ENCODE measurements around the gene LTV1.

LTV1 gene

DNA sequence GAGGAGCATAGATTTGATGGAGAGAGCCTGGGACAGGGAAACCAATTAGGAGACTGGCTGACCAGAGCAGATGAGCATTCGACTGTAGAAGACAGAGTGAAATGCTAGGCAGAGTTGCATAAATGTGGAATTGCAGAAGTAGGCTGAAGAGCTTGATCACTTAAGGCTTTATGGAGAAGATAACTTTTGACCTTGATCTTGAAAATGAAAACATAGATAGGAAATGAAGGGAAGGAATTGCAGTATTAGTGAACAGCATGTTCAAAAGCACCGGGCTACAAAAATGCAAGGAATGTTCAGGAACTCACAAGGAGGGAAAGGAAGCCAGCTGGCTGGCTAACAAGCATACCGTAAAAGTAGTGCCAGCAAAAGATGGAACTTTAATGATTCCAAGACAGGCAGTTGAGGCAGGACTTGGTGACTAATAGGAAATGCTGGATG, 20.5 kb upstream of the LTV1 start:
- no peak for DNase-seq (ENCODE audit: low spot score)
- no peak for TF ChIP-seq CTCF (IDR thresholded peaks at IDR 0.05; ENCODE audit: borderline replicate concordance, control extremely low read depth, extremely low read depth, insufficient read depth, missing control alignments)
- in situ Hi-C loops (cut with MboI; ENCODE audit: low sequenced_read_pairs, unreplicated experiment): no loop called here

GRCh38 chr6:143823548-143823947, 19.6 kb upstream of the LTV1 start:
- DNase-seq (ENCODE audit: low spot score): no peak
- TF ChIP-seq CTCF (IDR thresholded peaks at IDR 0.05; ENCODE audit: borderline replicate concordance, control extremely low read depth, extremely low read depth, insufficient read depth, missing control alignments): no peak

DNA sequence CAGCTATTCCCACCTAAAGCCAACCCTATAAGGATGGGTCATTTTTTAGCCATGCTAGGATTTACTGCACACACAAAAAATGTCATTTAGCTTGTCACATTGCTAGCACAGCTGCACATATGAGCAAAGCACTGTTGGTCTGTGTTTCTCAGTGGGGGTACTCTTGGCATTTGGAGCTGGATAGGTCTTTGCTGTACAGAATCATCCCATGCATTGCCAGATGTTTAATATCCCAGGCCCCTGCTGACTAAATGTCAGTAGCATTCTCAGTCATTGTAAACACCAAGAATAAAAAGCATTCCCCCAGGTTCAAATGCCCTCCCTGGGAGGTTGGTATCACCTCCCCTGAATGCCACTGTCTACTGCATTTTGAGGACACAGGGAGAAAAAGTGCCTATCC, 14.6 kb upstream of the LTV1 start:
- DNase-seq (ENCODE audit: low spot score): no peak
- in situ Hi-C loops (cut with MboI; ENCODE audit: low sequenced_read_pairs, unreplicated experiment): no loop called here
- TF ChIP-seq CTCF (IDR thresholded peaks at IDR 0.05; ENCODE audit: borderline replicate concordance, control extremely low read depth, extremely low read depth, insufficient read depth, missing control alignments): no peak

More at GRCh38 chr6:143823548-143823947, 19.6 kb upstream of the LTV1 start:
- in situ Hi-C loops (cut with MboI; ENCODE audit: low sequenced_read_pairs, unreplicated experiment): no loop called here

GRCh38 chr6:143836150-143836549, 7.0 kb upstream of the LTV1 start:
- in situ Hi-C loops (cut with MboI; ENCODE audit: low sequenced_read_pairs, unreplicated experiment): no loop called here
- TF ChIP-seq CTCF (IDR thresholded peaks at IDR 0.05; ENCODE audit: borderline replicate concordance, control extremely low read depth, extremely low read depth, insufficient read depth, missing control alignments): no peak
- no peak for DNase-seq (ENCODE audit: low spot score)

- TF ChIP-seq CTCF (IDR thresholded peaks at IDR 0.05; ENCODE audit: borderline replicate concordance, control extremely low read depth, extremely low read depth, insufficient read depth, missing control alignments): no peak
- in situ Hi-C loops (cut with MboI; ENCODE audit: low sequenced_read_pairs, unreplicated experiment): no loop called here
- DNase-seq (ENCODE audit: low spot score): no peak
These were observed 4.7 kb upstream of the LTV1 start for GRCh38 chr6:143838395-143838794.

DNA sequence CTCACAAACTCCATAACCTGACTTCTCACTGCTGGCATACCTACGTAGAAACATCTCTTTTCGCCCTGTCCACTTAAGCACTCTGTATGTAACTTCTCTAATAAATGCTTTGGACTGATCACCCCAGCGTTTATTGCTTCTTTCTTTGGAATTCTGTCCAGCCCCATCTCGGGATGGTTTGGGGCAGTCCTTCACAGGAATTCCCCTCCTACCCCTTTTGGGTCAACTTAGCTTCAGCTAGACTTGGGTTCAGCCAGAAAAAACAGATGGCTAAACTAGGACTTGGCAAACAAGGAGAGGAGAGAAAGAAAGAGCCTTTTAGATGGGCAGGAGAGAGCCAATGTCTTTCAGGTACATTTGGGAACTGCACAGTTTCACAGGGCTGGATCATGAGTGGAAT, 3.9 kb upstream of the LTV1 start:
- in situ Hi-C loops (cut with MboI; ENCODE audit: low sequenced_read_pairs, unreplicated experiment): no loop called here
- no peak for TF ChIP-seq CTCF (IDR thresholded peaks at IDR 0.05; ENCODE audit: borderline replicate concordance, control extremely low read depth, extremely low read depth, insufficient read depth, missing control alignments)

More for the DNA sequence above, 3.9 kb upstream of the LTV1 start:
- DNase-seq (ENCODE audit: low spot score): no peak
